SK-N-SH treated with all-trans-retinoic acid at 6 μM for 48 hours (cell line): Measurements from ENCODE around the gene SRD5A3.
"Not testable (repeated sequence)": the region's sequence is repeated elsewhere in the genome, so short reads cannot be mapped to it uniquely, and the experiment has no call there.

ENCODE experiments used
- ATAC-seq: fragments of 200-7000 bp; cut with Tn5 transposase; 3 replicates; pipeline ENCODE4 v1.9.1; 2020; ENCODE audit warnings: mild to moderate bottlenecking, moderate library complexity
- ARNTL ChIP-seq: fragments of 450-650 bp; formaldehyde crosslinking; IDR thresholded peaks from 2 replicates; pipeline ENCODE4 v1.5.0; 2020; ENCODE audit warnings: low read depth, mild to moderate bottlenecking, moderate library complexity, borderline replicate concordance
- BACH2 ChIP-seq: fragments of 250-450 bp; sonication (Bioruptor Pico); IDR thresholded peaks from 2 replicates; pipeline ENCODE4 v1.9.0; 2021; ENCODE audit warnings: mild to moderate bottlenecking, borderline replicate concordance
- CSDC2 ChIP-seq: fragments of 250-450 bp; sonication (Bioruptor Pico); IDR thresholded peaks from 2 replicates; pipeline ENCODE4 v1.5.0; 2020; ENCODE audit warnings: mild to moderate bottlenecking, moderate library complexity
- CSRNP3 ChIP-seq: fragments of 250-450 bp; sonication (Bioruptor Pico); IDR thresholded peaks from 2 replicates; pipeline ENCODE4 v1.5.1; 2021; ENCODE audit warnings: mild to moderate bottlenecking, moderate library complexity
- ESRRG ChIP-seq: fragments of 250-450 bp; sonication (Bioruptor Pico); IDR thresholded peaks from 2 replicates; pipeline ENCODE4 v1.6.1; 2021; ENCODE audit warnings: mild to moderate bottlenecking
- GLIS3 ChIP-seq: fragments of 250-450 bp; sonication (Bioruptor Pico); IDR thresholded peaks from 2 replicates; pipeline ENCODE4 v1.5.0; 2020; ENCODE audit warnings: mild to moderate bottlenecking, moderate library complexity
- ISL1 ChIP-seq: fragments of 250-450 bp; sonication (Bioruptor Pico); IDR thresholded peaks from 2 replicates; pipeline ENCODE4 v2.1.2; 2022; ENCODE audit warnings: mild to moderate bottlenecking, moderate library complexity
- OSR1 ChIP-seq: fragments of 250-450 bp; sonication (Bioruptor Pico); IDR thresholded peaks from 2 replicates; pipeline ENCODE4 v1.8.0; 2022; ENCODE audit warnings: moderate library complexity, mild to moderate bottlenecking, inconsistent platforms
- PATZ1 ChIP-seq: fragments of 250-450 bp; sonication (Bioruptor Pico); IDR thresholded peaks from 2 replicates; pipeline ENCODE4 v1.8.0; 2020; ENCODE audit warnings: mild to moderate bottlenecking, moderate library complexity, borderline replicate concordance
- PPARA ChIP-seq: fragments of 250-450 bp; sonication (Bioruptor Pico); IDR thresholded peaks from 2 replicates; pipeline ENCODE4 v1.5.0; 2020; ENCODE audit warnings: mild to moderate bottlenecking, borderline replicate concordance
- RARB ChIP-seq: fragments of 250-450 bp; sonication (Bioruptor Pico); IDR thresholded peaks from 2 replicates; pipeline ENCODE4 v1.8.0; 2021; ENCODE audit warnings: mild to moderate bottlenecking, moderate library complexity
- SNAI2 ChIP-seq: fragments of 250-450 bp; sonication (Bioruptor Pico); IDR thresholded peaks from 2 replicates; pipeline ENCODE4 v1.5.0; 2020; ENCODE audit warnings: mild to moderate bottlenecking, moderate library complexity
- TCF4 ChIP-seq: fragments of 250-450 bp; sonication (Bioruptor Pico); IDR thresholded peaks from 2 replicates; pipeline ENCODE4 v1.8.0; 2021; ENCODE audit warnings: mild to moderate bottlenecking, moderate library complexity, borderline replicate concordance
- TOX ChIP-seq: fragments of 250-450 bp; sonication (Bioruptor Pico); IDR thresholded peaks from 2 replicates; pipeline ENCODE4 v1.8.0; 2021; ENCODE audit warnings: mild to moderate bottlenecking, moderate library complexity, borderline replicate concordance
- ZC3H10 ChIP-seq: fragments of 250-450 bp; sonication (Bioruptor Pico); IDR thresholded peaks from 2 replicates; pipeline ENCODE4 v1.5.1; 2021; ENCODE audit warnings: mild to moderate bottlenecking, moderate library complexity
- ZFP3 ChIP-seq: fragments of 250-450 bp; sonication (Bioruptor Pico); IDR thresholded peaks from 2 replicates; pipeline ENCODE4 v1.5.0; 2020; ENCODE audit warnings: mild to moderate bottlenecking, moderate library complexity
- ZFP30 ChIP-seq: fragments of 450-650 bp; formaldehyde crosslinking; IDR thresholded peaks from 2 replicates; pipeline ENCODE4 v1.5.0; 2022; ENCODE audit warnings: mild to moderate bottlenecking, moderate library complexity
- ZNF70 ChIP-seq: fragments of 450-650 bp; formaldehyde crosslinking; IDR thresholded peaks from 2 replicates; pipeline ENCODE4 v1.5.0; 2020; ENCODE audit warnings: mild to moderate bottlenecking, moderate library complexity

The SRD5A3 gene

GRCh38 chr4:55358246-55358645 is 12.2 kb downstream of the SRD5A3 start:
- ATAC-seq: no peak
- TF ChIP-seq ZFP30 (CRISPR knock-in tag) (no peak), BACH2 (no peak), CSRNP3 (no peak), PATZ1 (CRISPR knock-in tag) (no peak), ISL1 (CRISPR knock-in tag) (no peak), TCF4 (CRISPR knock-in tag) (no peak), PPARA (CRISPR knock-in tag) (no peak)

- TF ChIP-seq BACH2: no peak
- no peak for TF ChIP-seq CSDC2
- no peak for TF ChIP-seq ISL1 (CRISPR knock-in tag)
- no peak for TF ChIP-seq OSR1
- no peak for TF ChIP-seq ESRRG (CRISPR knock-in tag)
- no peak for TF ChIP-seq RARB (CRISPR knock-in tag)
- no peak for TF ChIP-seq TOX (CRISPR knock-in tag)
- TF ChIP-seq ARNTL (CRISPR knock-in tag): no peak
- no peak for TF ChIP-seq PPARA (CRISPR knock-in tag)
- TF ChIP-seq ZC3H10: no peak
- no peak for TF ChIP-seq SNAI2 (CRISPR knock-in tag)
- TF ChIP-seq PATZ1 (CRISPR knock-in tag): no peak
- TF ChIP-seq ZFP3 (CRISPR knock-in tag): no peak
- no peak for TF ChIP-seq TCF4 (CRISPR knock-in tag)
- TF ChIP-seq CSRNP3: no peak
- TF ChIP-seq ZNF70: no peak
- ATAC-seq: peak; percentile 70
Measured at GRCh38 chr4:55358668-55359067, 12.6 kb downstream of the SRD5A3 start.

- peak; percentile 37 for ATAC-seq
- TF ChIP-seq ARNTL (CRISPR knock-in tag): no peak
- TF ChIP-seq, all 23 proteins: peak for 0
Measured at GRCh38 chr4:55359397-55359916, 13.4 kb downstream of the SRD5A3 start.

GRCh38 chr4:55362938-55363337 is 16.9 kb downstream of the SRD5A3 start:
- not testable (repeated sequence) for ATAC-seq

- ATAC-seq: no peak
- no peak for TF ChIP-seq ESRRG (CRISPR knock-in tag)
- no peak for TF ChIP-seq GLIS3 (CRISPR knock-in tag)
- no peak for TF ChIP-seq SNAI2 (CRISPR knock-in tag)
Measured at GRCh38 chr4:55363691-55364351, 17.8 kb downstream of the SRD5A3 start.
